CD8-positive, alpha-beta memory T cell (primary cell): ENCODE results near the gene NAPB. TPM values are rescaled to one million over a fixed set of nuclear protein-coding genes. Genes with fewer than 3 reads are reported as not detected.

Experiments
- CTCF ChIA-PET: fragments of 350-600 bp; sonication (Branson Sonifier 250); formaldehyde crosslinking; loops from one replicate; lab custom pipeline; 2021; ENCODE audit warnings: antibody characterized with exemption; lab: Charles Lee
- POLR2A ChIA-PET: fragments of 350-600 bp; sonication (Branson Sonifier 250); formaldehyde crosslinking; loops from one replicate; lab custom pipeline; 2021; ENCODE audit warnings: antibody characterized with exemption; lab: Charles Lee
- DNase-seq, 5 donors: peaks; one replicate each; pipeline versions ENCODE4 v3.0.0 to v3.0.0-alpha.2; 2020 to 2022; ENCODE audit warnings: mixed read lengths in 1 of 5
- H3K27ac ChIP-seq: one replicate; pipeline ENCODE4 v1.7.0; 2013; ENCODE audit warnings: low read depth, mild to moderate bottlenecking, low read length, moderate library complexity
- H3K27me3 ChIP-seq: 2 replicates; pipeline ENCODE4 v1.7.0; 2013; ENCODE audit warnings: low read length, mild to moderate bottlenecking; ENCODE audit not compliant: insufficient read depth, poor library complexity, severe bottlenecking
- H3K36me3 ChIP-seq: 2 replicates; pipeline ENCODE4 v1.7.0; 2013; ENCODE audit warnings: mild to moderate bottlenecking, low read length, moderate library complexity; ENCODE audit not compliant: insufficient read depth
- H3K4me1 ChIP-seq: 2 replicates; pipeline ENCODE4 v1.7.0; 2013; ENCODE audit warnings: mild to moderate bottlenecking, low read length, moderate library complexity; ENCODE audit not compliant: insufficient read depth
- H3K4me3 ChIP-seq: 2 replicates; pipeline ENCODE4 v1.7.0; 2013; ENCODE audit warnings: mild to moderate bottlenecking, low read length
- H3K9me3 ChIP-seq: 2 replicates; pipeline ENCODE4 v1.7.0; 2013; ENCODE audit warnings: mild to moderate bottlenecking, low read length
- H3K27ac Mint-ChIP-seq, 8 donors: one replicate each; pipeline ENCODE4 v1.8.0; 2020 to 2021; ENCODE audit warnings: mixed read lengths in 8 of 8, mild to moderate bottlenecking in 6 of 8, inconsistent platforms in 3 of 8, moderate library complexity in 3 of 8
- H3K27me3 Mint-ChIP-seq, 2 donors: one replicate each; pipeline ENCODE4 v1.8.0; 2020 to 2021; ENCODE audit warnings: mixed read lengths in 2 of 2, mild to moderate bottlenecking in 1 of 2, moderate library complexity in 1 of 2
- H3K36me3 Mint-ChIP-seq, 3 donors: one replicate each; pipeline ENCODE4 v1.8.0; 2020 to 2021; ENCODE audit warnings: mixed read lengths in 3 of 3, inconsistent platforms in 1 of 3, mild to moderate bottlenecking in 1 of 3
- H3K4me1 Mint-ChIP-seq, 3 donors: one replicate each; pipeline ENCODE4 v1.8.0; 2020 to 2021; ENCODE audit warnings: mixed read lengths in 3 of 3, inconsistent platforms in 1 of 3, mild to moderate bottlenecking in 1 of 3
- H3K4me3 Mint-ChIP-seq, 7 donors: one replicate each; pipeline ENCODE4 v1.8.0; 2020 to 2021; ENCODE audit warnings: mixed read lengths in 7 of 7, mild to moderate bottlenecking in 6 of 7, moderate library complexity in 4 of 7, inconsistent platforms in 2 of 7
- H3K9me3 Mint-ChIP-seq, 5 donors: one replicate each; pipeline ENCODE4 v1.8.0; 2020 to 2022; ENCODE audit warnings: mixed read lengths in 5 of 5, mild to moderate bottlenecking in 3 of 5, moderate library complexity in 2 of 5, inconsistent platforms in 1 of 5
- polyA plus RNA-seq: library from polyadenylated mRNA; unstranded; fragments of 300-500 nt; fragmentation: Illumina TruSeq; gene quantifications from one replicate; pipeline ENCODE4 v1.2.3, GENCODE V29; 2021
- total RNA-seq, 2 experiments: library from RNA; stranded (reverse); gene quantifications; one replicate each; pipeline ENCODE4 v1.2.3, GENCODE V29; 2021

Gene NAPB
- total and polyA plus RNA-seq, 3 experiments from 2014 or later, result 5.2 to 7.6 (median 7.4) TPM

- H3K27me3 ChIP-seq, result no peaks in the 10 kb centered on the region
- peak overlapping the region; percentile 91 for H3K27ac ChIP-seq
- Mint-ChIP-seq H3K36me3 (peaks cover 7 to 33% (median 7%) of the 10 kb centered on the region in 3 donors), H3K4me1 (peaks cover 57 to 73% (median 62%) of the 10 kb centered on the region in 3 donors), H3K27me3 (peaks cover 0 to 2% of the 10 kb centered on the region in 2 donors), H3K4me3 (peak overlapping the region; percentile 90 to 99 (median 96)), H3K9me3 (no peaks in the 10 kb centered on the region), H3K27ac (peak overlapping the region; percentile 87 to 100 (median 98))
- ChIA-PET POLR2A (interaction anchor here (0.6 kb wide), 1 partner anchor 13 kb away, joined by 3 read pairs; the partner anchor contains the start of gene NXT1), CTCF (interaction anchor here (2.2 to 3.6 kb wide), 2 partner anchors 13 to 57 kb away, joined by 7 to 11 read pairs; partner anchors contain the start of genes NAPB and NXT1)
- peaks cover 58% of the 10 kb centered on the region for H3K4me1 ChIP-seq
- DNase-seq, result no peak
- no peaks in the 10 kb centered on the region for H3K9me3 ChIP-seq
- H3K4me3 ChIP-seq, result peak overlapping the region; percentile 58
- peaks cover 8% of the 10 kb centered on the region for H3K36me3 ChIP-seq
Observed at GRCh38 chr20:23363257-23363649, 58.0 kb downstream of the NAPB start.

DNA sequence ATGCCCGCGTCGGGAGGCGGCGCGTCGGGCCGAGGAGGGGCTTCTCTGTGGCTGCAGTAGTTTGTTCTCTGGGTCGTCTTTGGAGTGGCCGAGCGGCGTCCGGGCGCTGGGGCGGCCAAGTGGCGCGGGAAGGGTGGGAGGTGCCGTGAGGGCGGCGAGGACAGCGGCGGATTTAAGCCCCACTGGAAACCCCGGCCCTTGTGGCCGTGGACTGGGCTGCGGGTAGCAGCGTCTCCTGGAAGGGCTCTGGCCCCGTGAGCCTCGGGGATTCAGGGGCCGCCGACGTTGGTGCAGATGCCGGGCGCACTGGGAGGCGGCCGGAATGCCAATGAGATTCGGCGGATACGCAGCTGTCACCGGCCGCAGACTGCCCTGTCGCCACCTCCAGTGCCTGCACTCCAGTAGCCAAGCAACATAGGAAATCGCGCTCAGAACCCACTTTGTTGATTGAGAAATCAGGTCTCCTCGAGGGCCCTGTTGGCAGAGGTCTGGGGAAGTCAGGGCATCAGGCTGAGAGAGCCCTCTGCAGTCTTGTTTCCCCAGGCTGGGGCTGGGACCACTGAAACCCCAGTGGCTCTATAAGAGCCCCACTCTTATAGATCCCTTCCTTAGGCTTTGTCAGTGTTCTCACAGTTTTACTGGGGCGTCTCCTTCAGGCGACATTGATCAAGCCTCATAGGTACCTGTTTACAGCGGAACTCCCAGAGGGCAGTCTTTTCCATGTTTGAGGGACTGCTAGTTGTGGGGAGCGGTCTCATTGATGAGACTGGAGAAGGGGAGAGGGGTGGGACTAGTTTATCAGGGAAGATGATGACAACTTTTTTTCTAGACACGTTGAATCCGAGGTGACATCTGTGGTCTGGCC, 58.7 kb downstream of the NAPB start:
- Mint-ChIP-seq H3K27me3 (peaks cover 0 to 6% of the 10 kb centered on the region in 2 donors), H3K4me3 (peak overlapping the region; percentile 90 to 99 (median 96)), H3K9me3 (peaks cover 0 to 3% (median 0%) of the 10 kb centered on the region in 5 donors), H3K27ac (peak overlapping the region; percentile 97 to 100 (median 98)), H3K36me3 (peaks cover 7 to 32% (median 7%) of the 10 kb centered on the region in 3 donors), H3K4me1 (peaks cover 59 to 73% (median 64%) of the 10 kb centered on the region in 3 donors)
- Histone ChIP-seq H3K4me3 (peak overlapping the region; percentile 58), H3K27ac (peak overlapping the region; percentile 91), H3K9me3 (no peaks in the 10 kb centered on the region), H3K36me3 (peaks cover 8% of the 10 kb centered on the region), H3K4me1 (peaks cover 55% of the 10 kb centered on the region), H3K27me3 (no peaks in the 10 kb centered on the region)
- DNase-seq, result peak in 4 of 5 donors; percentile 23 to 67 (median 39)
- ChIA-PET POLR2A (interaction anchor here (0.6 to 1.6 kb wide), 2 partner anchors 12 kb away, joined by 3 to 23 read pairs; partner anchors contain the start of gene NXT1), CTCF (interaction anchor here (2.2 to 3.6 kb wide), 2 partner anchors 13 to 58 kb away, joined by 7 to 11 read pairs; partner anchors contain the start of genes NAPB and NXT1)

- Mint-ChIP-seq H3K4me1 (peaks cover 56 to 72% (median 64%) of the 10 kb centered on the region in 3 donors), H3K36me3 (peaks cover 7 to 27% (median 7%) of the 10 kb centered on the region in 3 donors), H3K27me3 (peaks cover 0 to 6% of the 10 kb centered on the region in 2 donors), H3K27ac (peak within 1 kb of the TSS; percentile 97 to 100 (median 98)), H3K4me3 (peak within 1 kb of the TSS; percentile 90 to 99 (median 96)), H3K9me3 (peaks cover 0 to 3% (median 0%) of the 10 kb centered on the region in 5 donors)
- DNase-seq, result peak; percentile 97 to 98 (median 98)
- CTCF ChIA-PET, result interaction anchor here (1.3 to 3.6 kb wide), 3 partner anchors 12 to 59 kb away, joined by 7 to 12 read pairs (median 11); partner anchors contain the start of genes NAPB and NXT1
- POLR2A ChIA-PET, result interaction anchor here (0.9 to 1.6 kb wide), 2 partner anchors 9 to 11 kb away, joined by 3 to 23 read pairs; partner anchors contain the start of gene NXT1
- Histone ChIP-seq H3K36me3 (peaks cover 1% of the 10 kb centered on the region), H3K27ac (peak within 1 kb of the TSS; percentile 91), H3K4me3 (peak within 1 kb of the TSS; percentile 58), H3K27me3 (no peaks in the 10 kb centered on the region), H3K9me3 (no peaks in the 10 kb centered on the region), H3K4me1 (peaks cover 49% of the 10 kb centered on the region)
Observed at GRCh38 chr20:23361476-23362391, 59.6 kb downstream of the NAPB start, which contains the start of gene GZF1. Gene GZF1, plus strand, starts transcription at chr20:23362182. Its CDS starts 2,202 bp downstream, at chr20:23364384.

DNA sequence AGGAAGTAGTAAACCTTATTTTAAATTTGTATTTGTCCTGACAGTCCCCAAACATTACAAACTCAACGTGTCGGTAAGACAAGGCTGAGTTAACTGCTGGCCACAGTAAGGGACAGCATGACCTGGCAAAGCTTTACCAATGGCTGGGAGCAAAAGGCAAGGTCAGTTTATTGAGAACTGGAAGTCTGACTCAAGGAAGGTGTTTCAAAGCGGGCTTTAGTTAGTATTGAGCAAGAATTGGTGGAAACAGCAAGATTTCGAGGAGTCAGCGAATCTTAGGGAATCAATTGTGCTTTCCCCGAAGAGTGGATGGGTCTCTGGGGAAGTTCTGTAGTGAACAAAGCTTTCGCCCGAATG, 60.2 kb downstream of the NAPB start:
- ChIA-PET POLR2A (interaction anchor here (0.9 to 1.6 kb wide), 2 partner anchors 9 to 11 kb away, joined by 3 to 23 read pairs; partner anchors contain the start of gene NXT1), CTCF (interaction anchor here (1.3 to 3.6 kb wide), 2 partner anchors 11 to 60 kb away, joined by 11 to 12 read pairs; partner anchors contain the start of genes NAPB and NXT1)
- H3K9me3 ChIP-seq, result no peaks in the 10 kb centered on the region
- Mint-ChIP-seq H3K27me3 (peaks cover 0 to 6% of the 10 kb centered on the region in 2 donors), H3K4me3 (peak overlapping the region; percentile 82 to 95 (median 87)), H3K4me1 (peaks cover 50 to 66% (median 58%) of the 10 kb centered on the region in 3 donors), H3K9me3 (peaks cover 0 to 3% (median 0%) of the 10 kb centered on the region in 5 donors), H3K36me3 (peaks cover 7 to 22% (median 7%) of the 10 kb centered on the region in 3 donors), H3K27ac (peak overlapping the region; percentile 92 to 100 (median 96))
- H3K4me3 ChIP-seq, result peak overlapping the region; percentile 53
- peak overlapping the region; percentile 91 for H3K27ac ChIP-seq
- no peaks in the 10 kb centered on the region for H3K27me3 ChIP-seq
- peaks cover 43% of the 10 kb centered on the region for H3K4me1 ChIP-seq
- no peak for DNase-seq
- H3K36me3 ChIP-seq, result no peaks in the 10 kb centered on the region

DNA sequence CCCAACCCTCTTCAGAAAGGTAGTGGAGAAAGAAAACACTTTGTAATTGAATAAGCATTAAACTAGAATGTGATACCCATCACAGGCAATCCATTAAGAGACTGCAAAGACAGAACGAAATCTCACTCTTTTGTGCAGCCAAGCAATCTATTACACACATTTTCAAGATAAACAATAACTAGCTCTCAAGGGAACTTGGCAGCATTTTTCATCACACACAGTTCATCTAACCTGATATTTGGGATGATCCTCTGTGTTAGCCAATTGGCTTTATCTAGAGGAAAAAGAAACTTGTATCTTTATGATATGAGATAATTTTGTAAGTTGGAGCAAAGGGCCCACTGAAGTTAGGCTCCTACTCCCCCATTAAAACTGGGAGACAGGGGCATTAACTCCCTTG, 60.8 kb downstream of the NAPB start:
- Mint-ChIP-seq H3K4me3 (peak overlapping the region; percentile 82 to 95 (median 87)), H3K4me1 (peaks cover 47 to 62% (median 55%) of the 10 kb centered on the region in 3 donors), H3K27me3 (peaks cover 0 to 6% of the 10 kb centered on the region in 2 donors), H3K36me3 (peaks cover 7 to 24% (median 7%) of the 10 kb centered on the region in 3 donors), H3K27ac (peak overlapping the region in 7 of 8 donors; percentile 92 to 100 (median 95)), H3K9me3 (peaks cover 0 to 3% (median 0%) of the 10 kb centered on the region in 5 donors)
- DNase-seq, result no peak
- Histone ChIP-seq H3K36me3 (peaks cover 2% of the 10 kb centered on the region), H3K27me3 (no peaks in the 10 kb centered on the region), H3K4me1 (peaks cover 37% of the 10 kb centered on the region), H3K4me3 (no peak overlapping the region), H3K27ac (peak overlapping the region; percentile 91), H3K9me3 (no peaks in the 10 kb centered on the region)
- POLR2A ChIA-PET, result interaction anchor here (3.3 kb wide), 1 partner anchor 10 kb away, joined by 30 read pairs; the partner anchor contains the start of gene NXT1
- CTCF ChIA-PET, result interaction anchor here (3.6 kb wide), 1 partner anchor 60 kb away, joined by 11 read pairs; the partner anchor contains the start of gene NAPB

- Mint-ChIP-seq H3K4me3 (peak overlapping the region; percentile 19 to 100 (median 37)), H3K4me1 (peaks cover 35 to 49% (median 42%) of the 10 kb centered on the region in 3 donors), H3K9me3 (peaks cover 0 to 3% (median 0%) of the 10 kb centered on the region in 5 donors), H3K27ac (peak overlapping the region in 7 of 8 donors; percentile 92 to 100 (median 99)), H3K27me3 (peaks cover 0 to 6% of the 10 kb centered on the region in 2 donors), H3K36me3 (peaks cover 0 to 26% (median 0%) of the 10 kb centered on the region in 3 donors)
- peak overlapping the region; percentile 33 for H3K27ac ChIP-seq
- ChIA-PET POLR2A (interaction anchor here (1.8 to 3.3 kb wide), 2 partner anchors 9 to 61 kb away, joined by 30 read pairs; partner anchors contain the start of genes NAPB and NXT1), CTCF (interaction anchor here (1.6 to 2.8 kb wide), 2 partner anchors 9 to 248 kb away, joined by 3 to 40 read pairs; partner anchors contain the start of gene NXT1)
- DNase-seq, result no peak
- H3K9me3 ChIP-seq, result no peaks in the 10 kb centered on the region
- peaks cover 11% of the 10 kb centered on the region for H3K36me3 ChIP-seq
- no peaks in the 10 kb centered on the region for H3K27me3 ChIP-seq
- H3K4me3 ChIP-seq, result no peak overlapping the region
- H3K4me1 ChIP-seq, result peaks cover 26% of the 10 kb centered on the region
Observed at GRCh38 chr20:23358923-23359593, 62.2 kb downstream of the NAPB start.
